HepG2 (cell line): Measurements from ENCODE around the gene CKAP2. TPM values are rescaled to one million over a fixed set of nuclear protein-coding genes. Genes with fewer than 3 reads are reported as not detected.
A peak's percentile ranks its signal among the peaks of the same experiment; 100 is the strongest.

Experiments used
- CREB1 ChIP-seq, 2 experiments: fragments of 450-650 bp in 1 of 2; IDR thresholded peaks; 2 replicates each; pipeline ENCODE4 v1.6.1; 2016 to 2017; ENCODE audit warnings: control low read depth in 1 of 2, mild to moderate bottlenecking in 1 of 2, missing compliant biosample characterization in 1 of 2, missing genetic modification characterization in 1 of 2
- MTF1 ChIP-seq: sonication (generic); formaldehyde crosslinking; IDR thresholded peaks from 2 replicates; pipeline ENCODE4 v1.5.0; 2020; ENCODE audit warnings: missing genetic modification reagents
- RBM39 ChIP-seq: fragments of 200-400 bp; formaldehyde crosslinking; IDR thresholded peaks from one replicate; pipeline ENCODE4 v1.6.1; 2018; ENCODE audit warnings: antibody characterized with exemption, mild to moderate bottlenecking, low read depth, low read length; ENCODE audit not compliant: poor library complexity, severe bottlenecking
- RXRA ChIP-seq: sonication (generic); formaldehyde crosslinking; IDR thresholded peaks from 2 replicates; pipeline ENCODE4 v1.5.1; 2020; ENCODE audit warnings: missing genetic modification reagents
- SMARCC2 ChIP-seq: fragments of 450-650 bp; IDR thresholded peaks from 2 replicates; pipeline ENCODE4 v1.6.1; 2017; ENCODE audit warnings: antibody characterized with exemption, mild to moderate bottlenecking
- SSRP1 ChIP-seq: IDR thresholded peaks from 2 replicates; pipeline ENCODE4 v1.6.1; 2016; ENCODE audit warnings: control low read depth
- TAF15 ChIP-seq: fragments of 200-400 bp; formaldehyde crosslinking; IDR thresholded peaks from one replicate; pipeline ENCODE4 v1.6.1; 2018; ENCODE audit warnings: mild to moderate bottlenecking, low read depth, low read length; ENCODE audit not compliant: poor library complexity, severe bottlenecking
- ZMYM4 ChIP-seq: sonication (generic); formaldehyde crosslinking; IDR thresholded peaks from 2 replicates; pipeline ENCODE4 v1.8.1; 2023; ENCODE audit warnings: mild to moderate bottlenecking, missing genetic modification reagents
- ZNF12 ChIP-seq: sonication (generic); formaldehyde crosslinking; IDR thresholded peaks from 2 replicates; pipeline ENCODE4 v1.5.0; 2020; ENCODE audit warnings: missing genetic modification reagents
- ZNF746 ChIP-seq: sonication (generic); formaldehyde crosslinking; IDR thresholded peaks from 2 replicates; pipeline ENCODE4 v1.8.0; 2022; ENCODE audit warnings: mild to moderate bottlenecking, missing genetic modification reagents
- polyA plus RNA-seq, 8 experiments: library from polyadenylated mRNA; depleted of rRNA in 3 of 8; stranded (reverse) in 7 of 8; unstranded in 1 of 8; fragments of >200 nt; fragmentation: Illumina TruSeq in 4 of 8; extraction: Trizol in 4 of 8; gene quantifications; 2 replicates each; pipeline versions ENCODE4 v1.2.1 to v1.2.3, GENCODE V29; 2011 to 2016; ENCODE audit warnings: low read depth in 4 of 8, missing spikeins in 1 of 8, mixed read lengths in 1 of 8; ENCODE audit not compliant: insufficient read depth in 1 of 8
- total RNA-seq, 5 experiments: library from RNA; depleted of rRNA; stranded (reverse); fragments of >200 nt; fragmentation: Illumina TruSeq; extraction: Trizol; gene quantifications; 2 replicates each; pipeline ENCODE4 v1.2.3, GENCODE V29; 2016; ENCODE audit warnings: low read depth in 1 of 5
- TF ChIP-seq, protein P1 (sequence below): sonication (generic); formaldehyde crosslinking; conservative IDR thresholded peaks from 2 replicates; pipeline ENCODE4 v1.4.0; 2020; ENCODE audit warnings: mild to moderate bottlenecking, missing genetic modification reagents, moderate library complexity
- TF ChIP-seq, protein P2 (sequence below): IDR thresholded peaks from 2 replicates; pipeline ENCODE4 v1.6.1; 2016; ENCODE audit warnings: low read depth, control low read depth
- TF ChIP-seq, protein P3 (sequence below), 2 experiments: sonication (generic) in 1 of 2; formaldehyde crosslinking in 1 of 2; IDR thresholded peaks; 2 replicates each; pipeline versions ENCODE4 v1.4.0 to v1.6.1; 2016 to 2020; ENCODE audit warnings: borderline replicate concordance in 1 of 2, low read depth in 1 of 2, mild to moderate bottlenecking in 1 of 2, missing genetic modification reagents in 1 of 2
- TF ChIP-seq, protein P4 (sequence below): sonication (generic); formaldehyde crosslinking; IDR thresholded peaks from 2 replicates; pipeline ENCODE4 v1.5.1; 2020; ENCODE audit warnings: missing genetic modification reagents, mild to moderate bottlenecking, borderline replicate concordance
- TF ChIP-seq, protein P5 (sequence below): sonication (generic); formaldehyde crosslinking; IDR thresholded peaks from 2 replicates; pipeline ENCODE4 v1.5.0; 2020; ENCODE audit warnings: mild to moderate bottlenecking, missing genetic modification reagents, borderline replicate concordance

CKAP2 gene
- total and polyA plus RNA-seq, 2 of the 13 experiments (the other 11 are each of a cell fraction or from before 2014, with no cell fraction given) = 6.7 to 40.3 TPM

DNA sequence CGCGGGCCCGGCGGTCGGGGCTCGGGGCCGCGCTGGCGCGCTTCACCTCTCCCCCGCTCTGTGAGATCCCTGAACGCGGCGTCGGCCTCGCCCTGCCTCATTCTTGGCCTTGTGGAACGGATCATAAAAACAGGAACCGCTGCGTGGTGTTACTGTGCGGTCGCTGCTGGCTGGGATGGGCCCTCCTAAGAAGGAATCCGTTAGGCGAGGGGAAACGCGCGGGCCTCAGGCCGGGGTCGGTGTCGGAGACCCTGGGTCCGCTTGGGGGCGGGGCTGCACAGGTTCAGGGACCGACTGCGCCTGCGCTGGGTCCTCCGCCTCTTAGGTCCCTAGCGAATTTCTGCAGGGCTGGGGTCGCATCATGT, 381 bp downstream of the CKAP2 start (continued):
- TF ChIP-seq, protein P1, sequence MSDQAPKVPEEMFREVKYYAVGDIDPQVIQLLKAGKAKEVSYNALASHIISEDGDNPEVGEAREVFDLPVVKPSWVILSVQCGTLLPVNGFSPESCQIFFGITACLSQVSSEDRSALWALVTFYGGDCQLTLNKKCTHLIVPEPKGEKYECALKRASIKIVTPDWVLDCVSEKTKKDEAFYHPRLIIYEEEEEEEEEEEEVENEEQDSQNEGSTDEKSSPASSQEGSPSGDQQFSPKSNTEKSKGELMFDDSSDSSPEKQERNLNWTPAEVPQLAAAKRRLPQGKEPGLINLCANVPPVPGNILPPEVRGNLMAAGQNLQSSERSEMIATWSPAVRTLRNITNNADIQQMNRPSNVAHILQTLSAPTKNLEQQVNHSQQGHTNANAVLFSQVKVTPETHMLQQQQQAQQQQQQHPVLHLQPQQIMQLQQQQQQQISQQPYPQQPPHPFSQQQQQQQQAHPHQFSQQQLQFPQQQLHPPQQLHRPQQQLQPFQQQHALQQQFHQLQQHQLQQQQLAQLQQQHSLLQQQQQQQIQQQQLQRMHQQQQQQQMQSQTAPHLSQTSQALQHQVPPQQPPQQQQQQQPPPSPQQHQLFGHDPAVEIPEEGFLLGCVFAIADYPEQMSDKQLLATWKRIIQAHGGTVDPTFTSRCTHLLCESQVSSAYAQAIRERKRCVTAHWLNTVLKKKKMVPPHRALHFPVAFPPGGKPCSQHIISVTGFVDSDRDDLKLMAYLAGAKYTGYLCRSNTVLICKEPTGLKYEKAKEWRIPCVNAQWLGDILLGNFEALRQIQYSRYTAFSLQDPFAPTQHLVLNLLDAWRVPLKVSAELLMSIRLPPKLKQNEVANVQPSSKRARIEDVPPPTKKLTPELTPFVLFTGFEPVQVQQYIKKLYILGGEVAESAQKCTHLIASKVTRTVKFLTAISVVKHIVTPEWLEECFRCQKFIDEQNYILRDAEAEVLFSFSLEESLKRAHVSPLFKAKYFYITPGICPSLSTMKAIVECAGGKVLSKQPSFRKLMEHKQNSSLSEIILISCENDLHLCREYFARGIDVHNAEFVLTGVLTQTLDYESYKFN (CRISPR knock-in tag) = no peak
- TF ChIP-seq TAF15 = no peak
- 0 out of 2 replicates have a peak, but pooled peaks have one; percentile 9 for TF ChIP-seq ZNF12 (CRISPR knock-in tag)
- TF ChIP-seq, protein P2, sequence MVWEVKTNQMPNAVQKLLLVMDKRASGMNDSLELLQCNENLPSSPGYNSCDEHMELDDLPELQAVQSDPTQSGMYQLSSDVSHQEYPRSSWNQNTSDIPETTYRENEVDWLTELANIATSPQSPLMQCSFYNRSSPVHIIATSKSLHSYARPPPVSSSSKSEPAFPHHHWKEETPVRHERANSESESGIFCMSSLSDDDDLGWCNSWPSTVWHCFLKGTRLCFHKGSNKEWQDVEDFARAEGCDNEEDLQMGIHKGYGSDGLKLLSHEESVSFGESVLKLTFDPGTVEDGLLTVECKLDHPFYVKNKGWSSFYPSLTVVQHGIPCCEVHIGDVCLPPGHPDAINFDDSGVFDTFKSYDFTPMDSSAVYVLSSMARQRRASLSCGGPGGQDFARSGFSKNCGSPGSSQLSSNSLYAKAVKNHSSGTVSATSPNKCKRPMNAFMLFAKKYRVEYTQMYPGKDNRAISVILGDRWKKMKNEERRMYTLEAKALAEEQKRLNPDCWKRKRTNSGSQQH (CRISPR knock-in tag) = no peak
- TF ChIP-seq, protein P3, sequence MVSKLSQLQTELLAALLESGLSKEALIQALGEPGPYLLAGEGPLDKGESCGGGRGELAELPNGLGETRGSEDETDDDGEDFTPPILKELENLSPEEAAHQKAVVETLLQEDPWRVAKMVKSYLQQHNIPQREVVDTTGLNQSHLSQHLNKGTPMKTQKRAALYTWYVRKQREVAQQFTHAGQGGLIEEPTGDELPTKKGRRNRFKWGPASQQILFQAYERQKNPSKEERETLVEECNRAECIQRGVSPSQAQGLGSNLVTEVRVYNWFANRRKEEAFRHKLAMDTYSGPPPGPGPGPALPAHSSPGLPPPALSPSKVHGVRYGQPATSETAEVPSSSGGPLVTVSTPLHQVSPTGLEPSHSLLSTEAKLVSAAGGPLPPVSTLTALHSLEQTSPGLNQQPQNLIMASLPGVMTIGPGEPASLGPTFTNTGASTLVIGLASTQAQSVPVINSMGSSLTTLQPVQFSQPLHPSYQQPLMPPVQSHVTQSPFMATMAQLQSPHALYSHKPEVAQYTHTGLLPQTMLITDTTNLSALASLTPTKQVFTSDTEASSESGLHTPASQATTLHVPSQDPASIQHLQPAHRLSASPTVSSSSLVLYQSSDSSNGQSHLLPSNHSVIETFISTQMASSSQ (IDR thresholded peaks at IDR 0.05; ENCODE audit: low read depth) = no peak
- TF ChIP-seq, protein P3 (CRISPR knock-in tag; IDR thresholded peaks at IDR 0.05; ENCODE audit: borderline replicate concordance) = no peak
- TF ChIP-seq, protein P4, sequence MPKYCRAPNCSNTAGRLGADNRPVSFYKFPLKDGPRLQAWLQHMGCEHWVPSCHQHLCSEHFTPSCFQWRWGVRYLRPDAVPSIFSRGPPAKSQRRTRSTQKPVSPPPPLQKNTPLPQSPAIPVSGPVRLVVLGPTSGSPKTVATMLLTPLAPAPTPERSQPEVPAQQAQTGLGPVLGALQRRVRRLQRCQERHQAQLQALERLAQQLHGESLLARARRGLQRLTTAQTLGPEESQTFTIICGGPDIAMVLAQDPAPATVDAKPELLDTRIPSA (CRISPR knock-in tag) = no peak
- TF ChIP-seq MTF1 = no peak
- no peak for TF ChIP-seq SMARCC2
- TF ChIP-seq SSRP1 (CRISPR knock-in tag) = no peak
- TF ChIP-seq, protein P5, sequence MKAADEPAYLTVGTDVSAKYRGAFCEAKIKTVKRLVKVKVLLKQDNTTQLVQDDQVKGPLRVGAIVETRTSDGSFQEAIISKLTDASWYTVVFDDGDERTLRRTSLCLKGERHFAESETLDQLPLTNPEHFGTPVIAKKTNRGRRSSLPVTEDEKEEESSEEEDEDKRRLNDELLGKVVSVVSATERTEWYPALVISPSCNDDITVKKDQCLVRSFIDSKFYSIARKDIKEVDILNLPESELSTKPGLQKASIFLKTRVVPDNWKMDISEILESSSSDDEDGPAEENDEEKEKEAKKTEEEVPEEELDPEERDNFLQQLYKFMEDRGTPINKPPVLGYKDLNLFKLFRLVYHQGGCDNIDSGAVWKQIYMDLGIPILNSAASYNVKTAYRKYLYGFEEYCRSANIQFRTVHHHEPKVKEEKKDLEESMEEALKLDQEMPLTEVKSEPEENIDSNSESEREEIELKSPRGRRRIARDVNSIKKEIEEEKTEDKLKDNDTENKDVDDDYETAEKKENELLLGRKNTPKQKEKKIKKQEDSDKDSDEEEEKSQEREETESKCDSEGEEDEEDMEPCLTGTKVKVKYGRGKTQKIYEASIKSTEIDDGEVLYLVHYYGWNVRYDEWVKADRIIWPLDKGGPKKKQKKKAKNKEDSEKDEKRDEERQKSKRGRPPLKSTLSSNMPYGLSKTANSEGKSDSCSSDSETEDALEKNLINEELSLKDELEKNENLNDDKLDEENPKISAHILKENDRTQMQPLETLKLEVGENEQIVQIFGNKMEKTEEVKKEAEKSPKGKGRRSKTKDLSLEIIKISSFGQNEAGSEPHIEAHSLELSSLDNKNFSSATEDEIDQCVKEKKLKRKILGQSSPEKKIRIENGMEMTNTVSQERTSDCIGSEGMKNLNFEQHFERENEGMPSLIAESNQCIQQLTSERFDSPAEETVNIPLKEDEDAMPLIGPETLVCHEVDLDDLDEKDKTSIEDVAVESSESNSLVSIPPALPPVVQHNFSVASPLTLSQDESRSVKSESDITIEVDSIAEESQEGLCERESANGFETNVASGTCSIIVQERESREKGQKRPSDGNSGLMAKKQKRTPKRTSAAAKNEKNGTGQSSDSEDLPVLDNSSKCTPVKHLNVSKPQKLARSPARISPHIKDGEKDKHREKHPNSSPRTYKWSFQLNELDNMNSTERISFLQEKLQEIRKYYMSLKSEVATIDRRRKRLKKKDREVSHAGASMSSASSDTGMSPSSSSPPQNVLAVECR (CRISPR knock-in tag) = peak; percentile 53
- TF ChIP-seq RXRA (CRISPR knock-in tag) = no peak
- TF ChIP-seq ZNF746 = no peak; the same call in 1 of the 2 replicates
- TF ChIP-seq CREB1 (IDR thresholded peaks at IDR 0.05) = no peak
- no peak; the same call in 1 of the 2 replicates for TF ChIP-seq CREB1 (CRISPR knock-in tag; IDR thresholded peaks at IDR 0.05)
- no peak for TF ChIP-seq RBM39
- TF ChIP-seq ZMYM4 (CRISPR knock-in tag) = 0 out of 2 replicates have a peak, but pooled peaks have one; percentile 41
